Lung (tissue), 12 donors: ENCODE measurements around the gene CCDC24. TPM values are rescaled to one million over a fixed set of nuclear protein-coding genes. Genes with fewer than 3 reads are reported as not detected.

Experiments used
- ATAC-seq: fragments of 200-7000 bp; cut with Tn5 transposase; one replicate; pipeline ENCODE4 v1.9.1; 2020; ENCODE audit warnings: moderate number of reproducible peaks; ENCODE audit not compliant: insufficient read depth, low FRiP score
- DNase-seq, 3 donors: peaks; one replicate each; pipeline ENCODE4 v3.0.0-alpha.2; 2013 to 2017
- H3K27ac ChIP-seq, 2 donors: one replicate each; pipeline ENCODE4 v1.5.1; 2013; ENCODE audit warnings: mild to moderate bottlenecking in 2 of 2, moderate library complexity in 2 of 2, control low read depth in 1 of 2, inconsistent platforms in 1 of 2, low read depth in 1 of 2, low read length in 1 of 2
- H3K27me3 ChIP-seq, 3 donors: one replicate each; pipeline ENCODE4 v1.5.1; 2013; ENCODE audit warnings: low read length in 2 of 3; ENCODE audit not compliant: control insufficient read depth in 3 of 3, insufficient read depth in 3 of 3
- H3K36me3 ChIP-seq, 4 donors: one replicate each; pipeline ENCODE4 v1.5.1; 2013; ENCODE audit warnings: low read length in 4 of 4, mild to moderate bottlenecking in 1 of 4, moderate library complexity in 1 of 4; ENCODE audit not compliant: control insufficient read depth in 4 of 4, insufficient read depth in 4 of 4
- H3K4me1 ChIP-seq, 5 donors: one replicate each; pipeline ENCODE4 v1.5.1; 2013; ENCODE audit warnings: low read length in 5 of 5, mild to moderate bottlenecking in 2 of 5, moderate library complexity in 1 of 5; ENCODE audit not compliant: control insufficient read depth in 5 of 5, insufficient read depth in 5 of 5
- H3K4me3 ChIP-seq: one replicate; pipeline ENCODE4 v1.5.1; 2013; ENCODE audit warnings: mild to moderate bottlenecking, control low read depth, moderate library complexity
- H3K9ac ChIP-seq, 2 donors: one replicate each; pipeline ENCODE4 v1.5.1; 2013; ENCODE audit warnings: low read length in 2 of 2, control low read depth in 1 of 2; ENCODE audit not compliant: insufficient read depth in 1 of 2
- H3K9me3 ChIP-seq, 4 donors: one replicate each; pipeline ENCODE4 v1.5.1; 2013; ENCODE audit warnings: low read length in 3 of 4, mild to moderate bottlenecking in 1 of 4, moderate library complexity in 1 of 4; ENCODE audit not compliant: control insufficient read depth in 4 of 4, insufficient read depth in 3 of 4
- WGBS, 2 donors: extraction: QIAGEN DNeasy Blood & Tissue Kit; methylation state at CpG; one replicate each; pipeline ENCODE4 v1.1.7; 2013; 5-methylcytosine and 5-hydroxymethylcytosine counted together
- polyA plus RNA-seq, 2 donors: library from polyadenylated mRNA; stranded (reverse); fragments of 200-250 nt; gene quantifications; one replicate each; pipeline ENCODE4 v1.2.1, GENCODE V29; 2013
- total RNA-seq, 2 donors: library from RNA; depleted of rRNA in 1 of 2; stranded (reverse); fragments of >200 nt in 1 of 2; gene quantifications; one replicate each; pipeline ENCODE4 v1.2.1, GENCODE V29; 2014 to 2021
- TF ChIP-seq, protein P1 (sequence below): IDR thresholded peaks from 2 replicates; pipeline ENCODE4 v1.5.1; 2012; ENCODE audit warnings: mild to moderate bottlenecking; ENCODE audit errors: control extremely low read depth, extremely low read depth
- donor health status: control.
- donor health status: control.
- donor health status: Bipolar disorder and iron deficiency.
- donor health status: healthy.
- donor health status: DM: yes; HTN: yes; CAD: no.

Gene CCDC24
- total and polyA plus RNA-seq, 4 donors, result 9.9 to 20.1 (median 13.2) TPM

DNA sequence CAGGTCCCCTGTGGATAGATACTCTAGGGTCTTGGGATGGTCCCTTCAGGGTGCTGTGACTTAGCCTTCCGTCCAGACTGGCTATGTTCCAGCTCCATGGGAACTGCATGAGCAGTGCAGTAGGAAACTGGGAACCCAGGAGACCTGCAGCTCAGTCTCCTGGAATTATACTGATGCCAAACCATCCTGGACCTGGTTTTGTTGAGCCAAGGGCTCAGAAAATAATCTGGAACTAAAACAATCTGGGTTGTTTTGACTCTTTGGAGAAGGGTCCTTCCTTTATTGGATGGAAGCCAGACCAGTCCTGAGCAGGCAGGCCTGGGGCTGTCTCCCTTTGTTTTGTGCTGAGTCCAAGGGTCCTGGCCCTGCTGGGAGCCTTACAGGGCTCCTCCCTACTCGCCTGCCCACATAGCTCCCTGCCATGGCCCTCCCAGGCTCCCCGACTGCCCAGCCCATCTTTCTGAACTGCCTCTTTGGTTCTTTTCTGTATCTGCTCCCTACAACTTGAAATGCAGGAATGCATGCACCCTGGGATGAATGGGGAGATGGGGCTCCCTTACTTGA lies 43.4 kb upstream of the CCDC24 start:
- Histone ChIP-seq H3K9me3 (no peaks in the 10 kb centered on the region), H3K27ac (no peak overlapping the region), H3K4me3 (peak overlapping the region; percentile 71), H3K27me3 (no peaks in the 10 kb centered on the region), H3K4me1 (peaks cover 3 to 20% (median 13%) of the 10 kb centered on the region in 5 donors), H3K9ac (no peak overlapping the region), H3K36me3 (peaks cover 0 to 10% (median 0%) of the 10 kb centered on the region in 4 donors)
- TF ChIP-seq, protein P1, sequence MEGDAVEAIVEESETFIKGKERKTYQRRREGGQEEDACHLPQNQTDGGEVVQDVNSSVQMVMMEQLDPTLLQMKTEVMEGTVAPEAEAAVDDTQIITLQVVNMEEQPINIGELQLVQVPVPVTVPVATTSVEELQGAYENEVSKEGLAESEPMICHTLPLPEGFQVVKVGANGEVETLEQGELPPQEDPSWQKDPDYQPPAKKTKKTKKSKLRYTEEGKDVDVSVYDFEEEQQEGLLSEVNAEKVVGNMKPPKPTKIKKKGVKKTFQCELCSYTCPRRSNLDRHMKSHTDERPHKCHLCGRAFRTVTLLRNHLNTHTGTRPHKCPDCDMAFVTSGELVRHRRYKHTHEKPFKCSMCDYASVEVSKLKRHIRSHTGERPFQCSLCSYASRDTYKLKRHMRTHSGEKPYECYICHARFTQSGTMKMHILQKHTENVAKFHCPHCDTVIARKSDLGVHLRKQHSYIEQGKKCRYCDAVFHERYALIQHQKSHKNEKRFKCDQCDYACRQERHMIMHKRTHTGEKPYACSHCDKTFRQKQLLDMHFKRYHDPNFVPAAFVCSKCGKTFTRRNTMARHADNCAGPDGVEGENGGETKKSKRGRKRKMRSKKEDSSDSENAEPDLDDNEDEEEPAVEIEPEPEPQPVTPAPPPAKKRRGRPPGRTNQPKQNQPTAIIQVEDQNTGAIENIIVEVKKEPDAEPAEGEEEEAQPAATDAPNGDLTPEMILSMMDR, result no peak
- no peak for ATAC-seq
- WGBS, 2 donors, result 36 to 72% methylated on average over 3 of the region's 3 CpGs
- no peak for DNase-seq

DNA sequence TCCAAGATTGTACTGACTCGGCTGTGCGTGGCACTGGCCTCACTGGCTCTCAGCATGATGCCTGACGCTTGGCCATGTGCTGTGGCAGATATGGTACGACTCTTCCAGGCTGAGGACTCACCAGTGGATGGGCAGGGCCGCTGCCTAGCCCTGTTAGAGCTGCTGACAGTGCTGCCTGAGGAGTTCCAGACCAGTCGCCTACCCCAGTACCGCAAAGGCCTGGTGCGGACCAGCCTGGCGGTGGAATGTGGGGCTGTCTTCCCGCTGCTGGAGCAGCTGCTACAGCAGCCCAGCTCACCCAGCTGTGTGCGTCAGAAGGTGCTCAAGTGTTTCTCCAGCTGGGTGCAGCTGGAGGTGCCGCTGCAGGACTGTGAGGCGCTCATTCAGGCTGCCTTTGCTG lies 41.7 kb upstream of the CCDC24 start:
- ATAC-seq (no peak), DNase-seq (no peak)
- 93 to 95% methylated on average over 13 of the region's 13 CpGs for WGBS, 2 donors
- H3K4me3 ChIP-seq, result no peak overlapping the region
- TF ChIP-seq, protein P1, result no peak
- H3K9me3 ChIP-seq, result no peaks in the 10 kb centered on the region
- H3K27me3 ChIP-seq, result no peaks in the 10 kb centered on the region
- H3K4me1 ChIP-seq, result peaks cover 3 to 20% (median 13%) of the 10 kb centered on the region in 5 donors
- H3K9ac ChIP-seq, result no peak overlapping the region
- H3K36me3 ChIP-seq, result peaks cover 0 to 15% (median 0%) of the 10 kb centered on the region in 4 donors
- no peak overlapping the region for H3K27ac ChIP-seq

DNA sequence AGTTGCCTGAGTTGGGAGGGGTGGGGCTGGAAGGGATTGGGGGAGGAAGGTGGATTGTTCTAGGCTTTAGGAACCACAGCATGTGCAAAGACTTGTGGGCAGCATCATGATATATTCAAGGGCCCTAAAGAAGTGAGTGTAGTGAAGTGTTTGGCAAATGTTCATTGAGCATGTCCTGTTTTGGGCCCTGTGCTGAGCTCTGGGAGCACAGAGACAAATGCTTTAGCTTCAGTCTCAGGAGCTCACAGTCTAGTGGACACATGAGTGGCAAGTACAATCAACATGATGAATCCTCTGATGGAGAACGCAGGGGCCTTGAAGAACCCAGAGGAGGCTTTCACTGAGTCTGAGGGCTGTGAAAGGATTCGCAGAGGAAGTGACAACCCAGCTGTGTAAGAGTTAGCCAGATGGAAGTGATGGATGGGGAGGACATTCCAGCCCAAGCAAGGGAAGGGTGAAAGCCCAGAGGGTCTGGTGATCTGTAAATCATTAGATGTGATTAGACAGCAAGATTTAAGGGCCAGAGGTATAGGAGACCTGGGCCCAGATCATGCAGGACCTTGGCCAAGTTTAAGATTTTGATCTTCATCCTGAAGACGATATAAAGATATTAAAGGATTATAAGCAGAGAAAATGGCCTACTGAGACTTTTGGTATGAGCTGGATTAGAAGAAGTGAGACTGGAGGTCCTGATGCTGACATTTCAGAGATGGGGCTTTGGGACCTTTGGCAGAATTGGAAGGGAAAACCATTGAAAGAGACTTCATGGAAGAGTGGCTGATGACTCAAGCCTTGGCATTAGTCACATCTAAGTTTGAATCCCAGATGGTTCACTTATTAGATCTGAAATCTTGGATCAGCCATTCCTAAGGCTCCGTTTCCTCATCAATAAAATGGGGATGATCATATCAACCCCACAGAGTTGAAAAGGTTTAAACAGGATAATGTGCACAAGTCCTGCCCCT lies 40.1 kb upstream of the CCDC24 start:
- Histone ChIP-seq H3K4me1 (peaks cover 0 to 20% (median 8%) of the 10 kb centered on the region in 5 donors), H3K36me3 (peaks cover 0 to 18% (median under 1%) of the 10 kb centered on the region in 4 donors), H3K4me3 (no peak overlapping the region), H3K27ac (no peak overlapping the region), H3K27me3 (no peaks in the 10 kb centered on the region), H3K9ac (no peak overlapping the region), H3K9me3 (no peaks in the 10 kb centered on the region)
- ATAC-seq (no peak), DNase-seq (no peak)
- WGBS, 2 donors, result 90% methylated on average over 4 of the region's 4 CpGs
- TF ChIP-seq, protein P1, result no peak
